VCaP (cell line): ENCODE data around the gene CCHCR1.

Experiments
- H3K27ac ChIP-seq: fragments of 450-650 bp; 2 replicates; pipeline ENCODE4 v1.5.1; 2017
- CTCF ChIP-seq: fragments of 450-650 bp; conservative IDR thresholded peaks from 2 replicates; pipeline ENCODE4 v1.5.1; 2017; ENCODE audit warnings: mild to moderate bottlenecking, moderate library complexity

Gene CCHCR1

GRCh38 chr6:31139599-31139998, 18.0 kb downstream of the CCHCR1 start:
- H3K27ac ChIP-seq: no peak overlapping the region
- TF ChIP-seq CTCF: no peak

- no peak within 1 kb of the TSS for H3K27ac ChIP-seq
- no peak for TF ChIP-seq CTCF
Observed at GRCh38 chr6:31138982-31139381, 18.6 kb downstream of the CCHCR1 start, which contains the start of gene PSORS1C2. PSORS1C2 (minus strand) TSS chr6:31139066; CDS start chr6:31139026, 40 bp downstream.

GRCh38 chr6:31135710-31136109, 21.9 kb downstream of the CCHCR1 start:
- no peak for TF ChIP-seq CTCF
- no peak overlapping the region for H3K27ac ChIP-seq

GRCh38 chr6:31132806-31133205, 24.8 kb downstream of the CCHCR1 start:
- no peak for TF ChIP-seq CTCF
- no peak overlapping the region for H3K27ac ChIP-seq

GRCh38 chr6:31131595-31131994, 26.0 kb downstream of the CCHCR1 start:
- H3K27ac ChIP-seq: no peak overlapping the region
- no peak for TF ChIP-seq CTCF

GRCh38 chr6:31130751-31131150, 26.9 kb downstream of the CCHCR1 start:
- TF ChIP-seq CTCF: no peak
- no peak overlapping the region for H3K27ac ChIP-seq

GRCh38 chr6:31129130-31129529, 28.5 kb downstream of the CCHCR1 start:
- TF ChIP-seq CTCF: no peak
- H3K27ac ChIP-seq: peak overlapping the region; percentile 45
